ENCODE data around the gene SPART.
A peak's percentile ranks its signal among the peaks of the same experiment; 100 is the strongest.
"Not testable (repeated sequence)": the region's sequence is repeated elsewhere in the genome, so short reads cannot be mapped to it uniquely, and the experiment has no call there.

SPART gene

DNA sequence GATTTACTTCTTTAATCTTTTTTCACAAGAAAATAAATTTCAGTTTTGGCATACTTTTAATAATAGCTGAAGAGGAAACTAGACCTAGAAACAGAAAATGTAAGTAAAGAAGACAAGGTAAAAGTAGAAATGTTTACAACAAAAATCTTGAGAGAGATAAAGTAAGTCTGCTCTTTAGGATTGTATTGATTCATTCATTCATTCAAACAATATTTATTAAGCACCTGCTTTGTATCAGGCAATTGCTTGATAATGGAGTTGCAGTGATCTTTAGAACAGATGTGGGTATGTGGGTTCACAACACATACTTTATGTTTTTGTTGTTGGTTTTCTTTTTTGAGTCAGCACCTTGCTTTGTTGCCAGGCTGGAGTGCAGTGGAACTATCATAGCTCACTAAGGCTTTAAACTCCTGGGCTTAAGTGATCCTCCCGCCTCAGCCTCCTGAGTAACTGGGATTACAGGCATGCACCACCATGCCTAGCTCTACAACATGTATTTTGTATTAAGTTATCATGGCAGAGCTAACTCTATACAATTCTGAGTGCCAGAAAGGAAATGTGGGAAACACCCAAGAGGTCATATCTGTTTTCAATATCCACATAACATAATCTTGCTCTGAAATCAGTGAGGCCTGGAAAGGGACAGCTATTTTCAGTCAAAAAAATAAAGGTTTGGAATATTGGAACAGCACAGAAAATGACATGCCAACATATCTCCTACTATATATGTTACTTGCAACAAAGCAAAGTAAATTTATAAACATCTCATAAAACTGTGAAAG is 8.8 kb upstream of the SPART start:
- no peak for DNase-seq

DNA sequence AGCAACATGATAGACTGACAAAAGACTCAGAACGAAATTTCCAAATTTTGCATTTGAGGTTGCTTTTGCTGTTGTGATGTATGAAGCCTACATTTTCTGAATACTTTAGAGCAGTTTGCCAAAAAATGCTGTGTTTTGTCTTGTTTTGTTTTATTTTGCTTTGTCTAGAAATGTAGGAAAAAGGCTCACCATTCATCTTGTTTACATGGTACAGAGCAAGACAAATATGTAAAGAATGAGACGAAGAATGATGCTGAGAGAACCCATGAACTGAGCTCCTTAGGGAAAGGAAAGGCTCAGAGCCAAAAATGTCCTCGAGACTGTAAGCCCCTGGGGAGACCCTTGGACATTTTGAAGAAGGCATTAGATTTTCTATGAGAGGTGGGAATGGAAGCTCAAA is 6.8 kb upstream of the SPART start:
- DNase-seq: no peak

DNA sequence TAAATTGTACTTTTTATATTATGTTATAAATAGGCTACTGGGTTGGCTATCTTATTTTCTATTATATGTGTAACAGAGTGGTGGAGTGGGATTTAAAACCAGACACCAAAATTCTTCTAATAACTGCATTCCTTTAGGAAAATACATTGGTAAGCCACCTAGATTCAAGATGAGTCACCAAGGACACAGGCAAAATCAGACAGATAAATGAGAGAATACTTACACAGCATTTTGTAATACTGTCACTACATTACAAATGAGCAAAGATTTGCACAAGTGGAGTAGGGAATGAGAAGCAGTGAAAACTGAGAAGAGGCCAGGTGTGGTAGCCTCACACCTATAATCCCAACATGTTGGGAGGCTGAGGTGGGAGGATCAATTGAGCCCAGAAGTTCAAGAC is 6.2 kb upstream of the SPART start:
- no peak for DNase-seq

DNA sequence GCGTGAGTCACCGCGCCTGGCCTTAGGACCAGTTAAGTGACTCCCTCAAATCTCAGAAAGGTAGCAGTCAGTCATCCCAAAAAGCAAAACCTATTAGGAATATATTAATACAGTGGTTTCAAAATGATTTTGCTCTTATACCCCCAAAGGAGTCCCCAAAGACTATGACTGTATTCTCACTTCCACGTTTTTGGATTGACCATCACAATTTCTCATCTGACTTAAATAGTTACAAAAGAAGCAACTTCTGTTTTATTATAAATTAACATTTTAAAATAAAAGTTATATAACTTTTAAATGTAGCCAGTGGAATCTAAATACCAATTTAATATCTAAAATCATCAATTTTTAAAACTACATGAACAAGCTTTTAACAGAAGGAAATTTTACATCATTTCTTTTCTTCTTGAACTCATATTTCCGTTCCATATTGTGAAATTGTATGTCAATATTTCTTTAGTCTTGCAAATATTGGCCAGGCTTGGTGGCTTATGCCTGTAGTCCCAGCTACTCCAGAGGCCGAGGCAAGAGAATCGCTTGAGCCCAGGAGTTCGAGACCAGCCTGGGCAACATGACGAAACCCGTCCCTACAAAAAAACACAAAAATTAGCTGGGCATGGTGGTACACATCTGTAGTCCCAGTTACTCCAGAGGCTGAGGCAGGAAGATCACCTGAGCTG is 1.5 kb upstream of the SPART start:
- DNase-seq: no peak

DNA sequence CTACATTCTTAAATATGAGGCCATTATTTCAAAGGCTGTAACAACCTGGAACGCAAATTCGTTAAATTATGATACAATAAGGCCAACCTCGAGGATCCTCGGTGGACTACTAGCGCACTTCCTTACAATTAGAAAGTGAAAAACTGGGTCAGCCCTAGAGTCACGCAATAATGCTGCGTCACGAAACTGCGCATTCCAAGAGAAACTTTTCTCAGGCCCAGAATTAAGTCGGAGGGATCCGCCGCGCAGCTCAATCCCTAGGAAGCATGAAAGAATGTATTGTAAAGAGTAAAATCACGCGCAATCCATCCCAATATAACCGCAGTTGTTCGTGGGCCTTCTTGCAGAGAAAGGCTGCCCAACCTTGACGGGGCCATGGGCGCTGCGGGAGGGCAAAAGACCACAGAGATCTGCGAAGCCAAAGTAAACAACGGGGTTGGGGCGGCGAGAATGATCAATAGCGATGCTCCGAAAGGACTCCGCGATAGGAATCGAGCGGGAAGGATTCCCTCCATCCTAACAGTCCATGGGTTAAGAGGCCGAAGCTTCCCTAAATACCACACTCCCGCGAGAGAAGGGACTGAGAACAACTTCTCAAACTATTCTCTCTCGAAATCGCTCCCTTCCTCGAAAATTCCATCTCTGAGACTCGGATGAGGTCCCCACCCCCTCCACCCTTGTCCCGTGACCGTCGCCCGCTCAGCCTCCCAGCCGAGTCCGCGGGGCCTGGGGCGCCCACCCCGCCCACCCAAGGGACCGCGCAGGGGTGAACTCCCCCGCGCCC is 564 bp downstream of the SPART start:
- peak; percentile 42 to 44 for DNase-seq

DNA sequence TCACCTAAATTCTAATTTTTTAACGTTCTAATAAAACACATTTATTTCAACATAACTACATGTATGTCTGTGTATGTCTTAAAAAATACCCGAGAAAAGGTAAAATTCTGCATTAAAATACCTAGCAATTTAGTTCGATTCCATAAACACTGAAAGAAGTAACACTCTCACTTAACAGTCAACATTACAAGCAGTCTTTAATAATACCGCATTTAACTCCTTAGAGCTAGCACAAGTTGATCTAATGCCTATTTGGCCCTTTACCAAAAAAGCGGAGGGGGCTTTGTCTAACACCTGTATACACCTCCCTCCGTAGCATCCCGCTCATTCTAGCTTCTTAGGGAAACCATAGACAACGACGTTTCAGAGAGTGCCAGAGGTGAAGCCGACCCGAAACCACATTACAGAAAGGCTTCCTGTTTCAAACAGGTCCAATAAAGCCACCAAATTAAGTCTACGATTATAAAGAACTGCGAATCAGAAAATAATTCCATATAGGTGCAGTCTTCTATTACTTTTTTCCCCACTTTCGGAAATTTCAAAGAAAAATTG is 1.2 kb downstream of the SPART start:
- no peak for DNase-seq

DNA sequence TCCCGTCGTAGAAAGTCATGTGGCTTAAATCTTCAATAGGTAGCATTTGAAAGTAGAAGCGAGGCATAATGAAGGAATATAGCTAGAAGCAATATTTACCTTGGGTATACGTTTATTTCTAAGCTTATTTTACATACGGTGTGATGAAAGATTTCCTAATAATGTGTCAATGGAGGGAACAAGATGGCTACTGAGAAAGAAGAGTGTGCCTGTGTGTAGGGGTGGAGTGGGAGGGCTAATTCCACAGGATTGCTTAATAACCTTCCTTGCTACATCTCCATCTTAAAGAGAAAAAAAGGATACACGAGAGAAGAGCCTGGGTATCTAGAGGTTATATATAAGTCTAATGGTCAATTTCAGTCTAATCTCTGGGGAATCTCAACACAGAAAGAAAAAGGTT is 2.0 kb downstream of the SPART start:
- no peak for DNase-seq

DNA sequence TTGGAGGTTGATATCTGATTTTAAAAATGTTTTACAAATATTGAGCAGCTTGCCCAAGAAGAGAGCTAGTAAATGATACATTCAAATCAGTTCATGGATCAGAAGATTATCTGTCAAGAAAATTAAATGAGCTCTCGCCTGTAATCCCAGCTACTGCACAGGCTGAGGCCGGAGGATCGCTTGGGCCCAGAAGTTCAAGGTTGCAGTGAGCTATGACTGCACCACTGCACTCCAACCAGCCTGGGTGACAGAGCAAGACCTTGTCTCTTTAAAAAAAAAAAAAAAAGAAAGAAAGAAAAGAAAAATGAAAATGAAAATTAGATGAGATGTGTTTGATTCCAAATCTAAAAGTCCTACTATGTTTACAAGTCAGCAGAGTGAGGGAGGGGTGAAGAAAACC is 2.4 kb downstream of the SPART start:
- DNase-seq: no peak

DNA sequence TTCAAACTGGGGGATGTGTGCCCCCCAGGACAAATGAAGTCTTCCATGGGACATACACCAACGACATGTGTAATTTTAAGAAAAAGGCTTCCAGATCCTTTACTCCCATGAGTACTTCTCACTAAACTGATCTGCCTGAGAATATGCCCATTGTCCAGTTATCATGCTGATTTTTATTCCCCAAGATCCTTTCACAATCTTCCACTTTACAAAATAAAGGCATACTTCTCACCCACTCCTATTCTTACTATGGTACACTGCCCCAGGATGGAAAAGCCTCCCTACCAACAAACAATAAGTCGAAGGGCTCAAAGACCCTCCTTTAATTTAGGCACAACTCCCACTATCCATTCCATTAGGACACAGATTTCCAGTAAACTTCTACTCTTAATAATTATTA is 3.5 kb downstream of the SPART start:
- DNase-seq: no peak

DNA sequence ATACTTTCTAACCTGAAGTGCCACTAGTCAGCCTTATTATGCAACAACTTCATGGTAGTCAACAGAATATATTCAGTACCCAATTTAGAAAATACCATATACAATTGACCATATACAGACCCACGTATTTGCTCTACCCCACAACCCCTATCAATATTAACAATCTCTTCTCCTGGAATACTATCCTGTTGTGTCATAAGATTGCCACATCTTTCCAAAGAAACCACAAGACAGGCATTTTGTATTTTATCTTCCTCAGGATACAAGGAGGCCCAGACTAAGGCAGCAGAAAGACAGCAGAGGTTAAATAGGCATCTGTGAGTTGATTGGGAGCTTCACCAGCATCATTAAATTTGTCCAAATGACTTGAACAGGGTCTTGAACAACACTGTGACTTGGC is 4.5 kb downstream of the SPART start:
- no peak for DNase-seq

DNA sequence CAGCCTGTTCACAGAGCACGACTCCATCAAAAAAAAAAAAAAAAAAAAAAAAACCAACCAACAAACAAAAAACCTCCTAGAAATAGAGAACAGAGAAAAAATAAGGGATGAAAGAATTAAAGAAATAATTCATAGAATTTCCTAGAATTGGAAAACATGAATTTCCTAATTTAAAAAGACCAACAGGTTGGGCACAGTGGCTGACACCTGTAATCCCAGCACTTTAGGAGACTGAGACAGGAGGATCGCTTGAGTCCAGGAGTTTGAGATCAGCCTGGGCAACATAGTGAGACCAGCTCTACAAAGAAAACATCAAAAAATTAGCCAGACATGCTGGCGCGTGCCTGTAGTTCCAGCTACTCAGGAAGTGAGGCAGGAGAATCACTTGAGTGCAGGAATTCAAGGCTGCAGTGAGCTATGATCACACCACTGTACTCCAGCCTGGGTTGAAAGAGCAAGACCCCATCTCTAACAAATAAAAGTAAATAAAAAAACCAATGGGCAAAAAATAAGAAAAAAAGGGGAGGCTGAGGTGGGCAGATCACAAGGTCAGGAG is 6.5 kb downstream of the SPART start:
- no peak for DNase-seq

DNA sequence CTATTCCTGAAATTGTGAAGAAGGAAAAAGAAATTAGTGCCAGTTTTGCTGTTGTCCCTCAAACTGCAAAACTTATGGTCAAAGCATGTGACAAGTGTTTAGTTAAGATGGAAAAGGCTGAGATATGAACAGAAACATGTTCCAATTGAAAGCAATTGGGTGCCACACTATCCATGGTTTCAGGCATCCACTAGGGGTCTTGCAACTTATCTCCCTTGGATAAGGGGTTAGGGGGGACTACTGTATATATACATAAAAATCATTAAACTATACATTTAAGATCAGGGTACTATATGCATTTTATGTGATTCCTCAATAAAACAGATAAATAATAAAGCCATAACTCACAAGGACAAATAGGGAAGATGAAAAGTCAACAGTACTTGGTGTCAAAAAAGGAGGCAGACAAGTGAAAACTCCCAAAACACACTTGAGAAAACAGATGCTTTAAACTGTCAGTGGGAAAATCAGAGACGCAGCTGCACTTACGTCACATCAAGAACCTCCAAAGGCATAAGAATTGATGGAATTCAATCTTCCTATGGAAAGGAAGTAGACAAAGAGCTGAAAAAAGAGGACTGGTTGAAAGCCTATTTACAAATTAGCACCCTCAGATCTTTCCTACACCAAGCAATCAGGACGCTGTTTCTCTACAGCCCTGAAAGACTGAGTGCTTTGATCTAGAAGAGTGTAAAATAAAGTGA is 8.1 kb downstream of the SPART start:
- DNase-seq: no peak

DNA sequence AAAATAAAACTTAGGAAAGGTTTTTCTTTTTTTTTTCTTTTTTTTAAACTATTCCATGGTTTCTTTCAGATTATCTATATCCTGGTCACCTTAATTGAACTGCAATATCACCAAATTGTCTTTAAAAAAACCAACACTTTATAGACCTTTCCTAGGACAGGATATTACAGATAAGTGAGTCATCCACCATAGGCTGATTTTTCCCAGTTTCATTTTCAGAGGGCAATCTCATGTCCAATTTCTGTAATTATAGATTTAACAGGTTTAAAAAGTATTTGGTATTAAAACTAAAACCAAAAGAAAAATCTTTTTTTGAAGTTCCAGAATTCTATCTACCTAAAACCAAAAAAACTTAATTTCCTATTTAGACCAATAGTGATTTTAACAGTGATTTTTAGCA is 13.2 kb downstream of the SPART start:
- DNase-seq: no peak

DNA sequence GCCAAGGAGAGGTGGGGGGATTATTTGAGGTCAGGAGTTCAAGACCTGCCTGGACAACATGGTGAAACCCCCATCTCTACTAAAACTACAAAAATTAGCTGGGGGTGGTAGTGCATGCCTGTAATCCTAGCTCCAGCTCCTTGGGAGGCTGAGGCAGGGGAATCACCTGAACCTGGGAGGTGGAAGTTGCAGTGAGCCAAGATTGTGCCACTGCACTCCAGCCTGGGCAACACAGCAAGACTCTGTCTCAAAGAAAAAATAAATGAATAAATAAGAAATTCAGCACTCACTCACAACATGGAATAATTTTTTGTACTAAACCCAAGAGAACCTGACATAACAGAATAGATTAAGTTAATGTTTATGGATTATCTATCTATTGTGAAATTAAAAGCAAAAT is 13.9 kb downstream of the SPART start:
- DNase-seq: not testable (repeated sequence)

DNA sequence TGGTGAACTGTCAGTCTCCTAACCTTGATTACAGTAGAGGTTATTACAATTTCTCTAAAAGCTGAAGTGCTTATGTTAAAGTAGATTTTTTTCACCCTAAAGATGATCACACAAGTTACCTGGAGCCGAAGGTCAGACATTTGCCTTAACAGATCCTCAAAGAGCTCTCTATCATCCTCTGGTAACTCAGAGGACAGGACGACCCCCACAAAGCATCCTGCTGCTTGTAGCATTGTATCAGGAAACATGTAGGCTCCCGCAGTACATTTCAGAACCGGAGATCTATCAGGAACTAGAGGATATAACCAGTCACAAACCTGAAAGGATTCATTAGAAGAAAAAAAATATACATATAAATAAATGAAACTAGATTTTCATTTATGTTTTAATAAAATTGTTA is 14.9 kb downstream of the SPART start:
- no peak for DNase-seq

DNA sequence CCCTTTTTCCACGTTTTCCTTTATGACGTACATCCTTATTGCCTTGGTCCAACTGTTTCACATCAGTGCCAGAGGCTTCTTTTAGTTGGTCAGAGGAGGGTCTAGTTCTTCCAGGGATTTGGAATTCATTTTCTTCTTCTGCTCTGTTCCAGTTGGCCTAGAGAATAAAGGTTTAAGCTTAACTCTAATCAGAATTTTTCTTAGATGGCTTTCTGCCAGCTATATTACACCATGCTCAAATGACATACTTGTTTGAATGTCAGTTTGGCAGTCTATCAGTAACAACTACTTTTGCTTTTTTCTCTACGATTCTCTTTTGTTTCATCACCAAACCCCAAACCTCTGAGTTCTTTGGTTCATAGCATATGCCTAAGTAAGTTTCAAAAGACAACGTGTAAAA is 16.8 kb downstream of the SPART start:
- DNase-seq: no peak

DNA sequence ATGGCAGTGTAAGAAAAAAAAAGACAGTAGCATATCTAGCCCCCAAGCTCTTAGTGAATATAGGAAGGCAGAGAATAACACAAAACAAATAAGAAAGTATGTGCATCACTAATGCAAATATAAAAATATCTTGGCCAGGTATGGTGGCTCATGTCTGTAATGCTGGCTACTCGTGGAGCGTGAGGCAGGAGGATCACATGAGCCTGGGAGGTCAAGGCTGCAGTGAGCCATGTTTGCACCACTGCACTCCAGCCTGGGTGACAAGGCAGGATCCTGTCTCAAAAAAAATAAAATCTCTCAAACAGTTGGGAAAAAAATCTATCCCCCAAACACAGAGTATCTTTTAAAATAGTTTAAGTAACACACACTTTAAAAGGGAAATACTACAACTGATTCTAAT is 17.4 kb downstream of the SPART start:
- no peak for DNase-seq

DNA sequence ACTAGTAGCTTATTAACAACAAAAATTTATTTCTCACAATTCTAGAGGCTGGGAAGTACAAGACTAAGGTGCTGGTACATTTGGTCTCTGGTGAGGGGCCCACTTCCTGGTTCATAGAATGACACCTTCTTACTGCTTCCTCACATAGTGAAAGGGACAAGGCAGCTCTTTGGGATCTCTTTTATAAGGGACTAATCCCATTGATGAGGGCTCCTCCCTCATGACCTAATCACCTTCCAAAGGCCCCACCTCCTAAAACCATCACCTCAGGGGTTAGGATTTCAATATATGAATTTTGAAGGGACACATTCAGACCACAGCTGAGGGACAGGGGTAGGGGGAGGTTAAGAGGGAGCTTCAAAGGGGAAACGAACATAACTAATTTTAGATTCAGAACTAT is 20.3 kb downstream of the SPART start:
- DNase-seq: no peak

DNA sequence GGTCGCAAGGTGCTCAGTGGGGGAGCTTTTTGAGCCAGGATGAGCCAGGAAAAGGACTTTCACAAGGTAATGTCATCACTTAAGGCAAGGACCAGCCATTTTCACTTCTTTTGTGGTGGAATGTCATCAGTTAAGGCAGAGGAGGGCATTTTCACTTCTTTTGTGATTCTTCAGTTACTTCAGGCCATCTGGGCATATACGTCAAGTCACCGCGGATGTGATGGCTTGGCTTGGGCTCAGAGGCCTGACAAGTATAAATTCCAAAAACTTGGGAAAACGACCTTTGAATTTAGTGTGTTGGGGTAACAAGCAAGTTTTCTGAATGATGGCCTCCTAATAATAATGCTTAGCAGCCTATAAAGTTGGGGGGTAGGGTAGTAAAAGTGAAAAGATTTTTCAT is 21.3 kb downstream of the SPART start:
- not testable (repeated sequence) for DNase-seq

DNA sequence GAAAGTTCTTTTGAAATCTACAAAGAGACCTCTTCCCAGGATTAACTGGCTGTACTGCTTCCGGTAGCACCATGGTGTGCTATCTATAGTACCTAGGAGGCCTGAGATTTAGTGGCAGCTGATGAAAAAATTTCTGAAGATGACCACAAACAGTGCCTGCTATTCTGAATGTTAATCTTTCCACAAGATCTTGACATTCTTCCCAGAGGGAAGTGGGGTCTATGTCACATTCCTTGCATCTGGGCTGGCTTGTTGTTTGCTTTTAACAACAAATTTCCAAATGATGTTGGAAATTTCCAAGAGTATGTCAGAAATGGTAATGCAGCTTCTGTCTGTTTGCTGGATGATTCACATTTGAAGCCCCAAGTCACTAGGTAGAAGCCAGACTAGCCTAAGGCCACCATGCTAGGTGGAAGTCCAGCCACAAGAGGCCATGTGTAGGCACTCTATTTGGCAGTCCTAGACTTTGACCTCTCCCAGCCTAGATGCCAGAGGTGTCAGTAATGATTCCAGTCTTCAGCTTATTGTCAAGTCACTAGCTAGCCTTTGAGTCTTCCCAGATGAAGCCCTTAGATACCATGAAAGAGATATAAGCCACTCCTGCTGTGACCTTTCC is 22.1 kb downstream of the SPART start:
- DNase-seq: no peak

DNA sequence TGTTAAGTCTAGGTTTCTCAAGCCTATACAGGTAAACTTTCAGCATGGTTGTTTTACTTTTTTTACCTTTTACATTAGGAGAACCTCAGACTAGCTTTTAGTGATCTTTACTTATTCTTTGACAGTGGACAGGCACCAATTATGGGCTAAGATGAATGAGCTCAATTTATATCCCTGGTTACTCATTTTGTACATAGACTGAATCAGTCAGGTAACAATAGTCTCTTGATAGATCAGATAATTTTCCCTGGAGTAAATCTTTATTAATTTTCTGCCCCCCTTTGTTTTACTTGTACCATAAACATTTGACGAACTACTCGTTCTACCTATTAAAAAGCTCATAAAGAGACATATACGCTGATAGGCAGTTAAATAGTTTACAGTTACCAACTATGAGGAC is 22.8 kb downstream of the SPART start:
- DNase-seq: no peak

DNA sequence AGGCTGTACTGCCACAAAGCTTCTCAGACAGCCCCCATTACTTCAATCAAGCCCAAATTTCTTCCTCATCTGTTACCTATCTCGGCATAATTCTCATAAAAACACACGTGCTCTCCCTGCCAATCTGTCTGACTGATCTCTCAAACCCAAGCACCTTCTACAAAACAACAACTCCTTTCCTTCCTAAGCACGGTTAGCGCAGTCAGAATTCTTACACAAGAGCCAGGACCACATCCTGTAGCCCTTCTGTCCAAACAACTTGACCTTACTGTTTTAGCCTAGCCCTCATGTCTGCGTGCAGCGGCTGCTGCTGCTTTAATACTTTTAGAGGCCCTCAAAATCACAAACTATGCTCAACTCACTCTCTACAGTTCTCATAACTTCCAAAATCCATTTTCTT is 26.4 kb downstream of the SPART start:
- DNase-seq: not testable (repeated sequence)
